LHCN-M2 (cell line): ENCODE results near the gene GRB7. TPM values are rescaled to one million over a fixed set of nuclear protein-coding genes. Genes with fewer than 3 reads are reported as not detected.

ENCODE experiments used
- DNase-seq: peaks from one replicate; pipeline ENCODE4 v3.0.0-alpha.2; 2012; ENCODE audit warnings: low read depth
- total RNA-seq: library from RNA; depleted of rRNA; stranded (reverse); fragments of >200 nt; gene quantifications from 2 replicates; pipeline ENCODE4 v1.2.3, GENCODE V29; 2014

Gene GRB7
- total RNA-seq, 1 experiment from 2014 or later, result 0.06 TPM

GRCh38 chr17:39769974-39770587 lies 32.3 kb downstream of the GRB7 start:
- DNase-seq, result peak; percentile 27

GRCh38 chr17:39772415-39772814 lies 34.7 kb downstream of the GRB7 start:
- DNase-seq, result no peak

DNA sequence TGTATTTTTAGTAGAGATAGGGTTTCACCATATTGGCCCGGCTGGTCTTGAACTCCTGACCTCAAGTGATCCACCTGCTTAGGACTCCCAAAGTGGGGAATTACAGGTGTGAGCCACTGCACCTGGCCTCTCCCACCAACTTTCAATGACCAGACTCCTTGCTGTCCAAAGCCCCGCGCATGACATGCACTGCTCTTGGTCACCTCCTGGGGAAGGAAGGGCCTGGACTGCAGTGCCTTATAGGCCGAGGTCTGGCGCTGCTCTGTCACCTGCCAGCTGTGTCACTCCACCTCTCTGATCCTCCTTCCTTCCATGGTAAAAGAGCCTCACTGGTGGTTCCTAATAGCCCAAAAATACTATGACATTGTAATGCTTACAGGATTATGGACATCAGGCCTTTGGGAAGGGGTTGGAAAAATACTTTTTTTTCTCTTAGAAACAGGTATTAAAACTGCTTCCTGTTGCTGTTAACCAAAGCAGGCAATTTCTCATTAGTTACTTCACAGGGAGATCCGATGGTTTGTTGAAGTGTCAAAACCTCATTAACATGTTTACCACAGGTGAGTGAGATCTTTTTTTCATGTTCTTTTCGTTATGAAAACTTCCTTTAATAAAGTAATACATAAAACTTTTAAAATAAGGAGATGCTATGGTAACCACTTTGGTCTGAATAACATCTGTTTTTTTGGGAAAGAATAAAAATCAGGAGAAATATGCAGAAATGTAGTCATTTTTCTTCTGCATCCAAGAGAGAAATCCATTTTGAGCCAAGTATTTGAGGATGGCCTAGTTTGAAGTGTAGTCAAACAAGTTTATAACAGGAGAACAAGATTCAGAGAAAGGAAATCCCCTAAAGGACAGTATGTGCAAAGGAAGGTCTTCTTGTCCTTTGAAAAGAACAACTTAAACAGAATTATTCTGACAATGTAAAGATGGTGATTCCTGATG lies 35.5 kb downstream of the GRB7 start:
- DNase-seq, result no peak

DNA sequence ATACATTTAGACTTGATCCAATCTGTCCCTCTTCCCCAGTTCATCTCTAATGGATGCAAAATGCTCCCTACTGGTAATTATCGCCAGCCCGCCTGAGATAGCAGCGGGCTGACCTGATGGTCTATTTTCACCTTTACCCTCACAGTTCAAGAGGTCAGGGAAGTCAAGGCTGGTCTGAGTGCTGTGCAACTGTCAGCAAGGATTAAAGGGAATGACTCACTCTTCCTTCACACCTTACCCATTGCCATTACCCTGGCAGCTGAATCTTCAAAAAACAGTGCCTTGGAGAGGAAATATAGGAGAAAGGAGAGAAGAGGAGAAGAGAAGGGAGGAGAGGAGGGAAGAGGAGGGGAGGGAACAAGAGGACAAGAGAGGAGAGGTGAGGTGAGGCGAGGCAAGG lies 36.3 kb downstream of the GRB7 start:
- no peak for DNase-seq

DNA sequence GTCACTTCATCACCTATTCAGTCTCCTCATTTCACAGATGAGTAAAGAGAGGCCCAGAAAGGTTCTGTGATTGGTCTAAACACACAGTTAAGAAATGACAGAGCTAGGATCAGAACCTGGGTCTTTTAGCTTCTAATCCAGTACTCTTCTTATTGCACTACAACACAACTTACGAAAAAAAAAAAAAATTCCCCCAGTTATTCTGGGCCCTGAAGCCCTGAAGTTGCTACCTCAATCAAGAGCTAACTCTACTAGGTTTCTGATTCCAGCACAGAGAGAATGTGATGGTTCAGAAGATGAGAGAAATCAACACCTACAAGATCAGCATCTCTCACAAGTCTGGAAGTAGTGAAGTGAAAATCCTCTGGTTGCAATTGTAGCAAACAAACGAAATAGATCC lies 37.3 kb downstream of the GRB7 start:
- no peak for DNase-seq

GRCh38 chr17:39776252-39776651 lies 38.5 kb downstream of the GRB7 start:
- DNase-seq, result no peak

DNA sequence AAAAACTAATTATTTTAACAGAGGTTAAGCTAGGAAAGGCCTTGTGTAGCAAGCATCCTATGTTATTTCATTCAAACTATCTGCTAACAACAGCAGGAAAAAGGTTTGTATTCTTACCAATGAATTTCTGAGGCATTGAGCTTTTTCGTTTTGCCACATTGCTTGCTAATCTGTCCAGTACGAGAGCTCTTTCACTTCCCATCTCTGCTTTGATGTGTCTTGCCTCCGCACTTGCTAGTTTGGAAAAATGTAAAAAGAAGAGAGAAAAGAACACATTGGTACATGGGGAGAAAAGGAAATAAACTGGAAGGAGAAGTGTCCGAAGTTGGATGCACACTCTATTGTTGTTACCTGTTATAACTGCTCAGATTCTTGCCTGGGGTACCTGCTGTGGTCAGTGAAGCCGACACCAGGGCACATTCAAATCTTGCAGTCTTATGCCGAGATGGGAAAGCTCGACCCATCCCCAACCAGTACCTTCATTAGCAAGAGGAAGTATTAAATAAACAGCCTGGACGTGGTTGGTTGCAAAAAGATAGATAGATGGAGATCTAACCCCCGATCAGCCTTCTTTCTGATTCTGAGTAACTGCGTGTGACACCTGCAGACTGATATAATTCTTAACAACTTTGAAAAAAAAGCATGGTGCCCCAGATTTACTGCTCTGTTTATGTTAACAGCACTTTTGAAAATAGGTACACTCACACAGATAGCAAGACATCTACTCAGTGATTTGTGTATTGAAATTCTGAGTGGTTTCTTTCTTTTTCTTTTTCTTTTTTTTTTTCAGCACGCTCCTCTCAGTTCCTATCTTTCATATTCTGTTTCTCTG lies 40.0 kb downstream of the GRB7 start:
- no peak for DNase-seq

GRCh38 chr17:39781031-39781860 lies 43.5 kb downstream of the GRB7 start:
- DNase-seq, result peak; percentile 2

- DNase-seq, result no peak
Measured at GRCh38 chr17:39781861-39782213, 44.1 kb downstream of the GRB7 start.

GRCh38 chr17:39782481-39782880 lies 44.7 kb downstream of the GRB7 start:
- DNase-seq, result no peak

DNA sequence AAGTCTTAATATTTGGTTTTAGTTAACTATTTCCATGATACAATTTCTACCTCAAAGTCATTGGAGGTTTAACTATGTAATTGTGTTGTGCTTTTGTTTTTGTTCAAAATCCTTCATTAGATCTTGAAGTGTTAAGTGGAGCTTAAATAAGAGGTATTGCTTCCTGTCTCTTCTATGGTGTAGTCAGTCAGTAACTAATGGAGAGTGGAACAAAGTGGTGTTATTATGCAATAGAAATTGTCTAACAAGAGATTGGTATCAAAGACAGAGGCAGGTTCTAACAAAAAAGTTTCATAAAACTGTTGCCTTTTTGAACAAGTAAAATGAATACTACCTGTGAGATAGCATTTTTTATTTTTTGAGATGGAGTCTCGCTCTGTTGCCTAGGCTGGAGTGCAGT lies 45.2 kb downstream of the GRB7 start:
- DNase-seq, result no peak

GRCh38 chr17:39787041-39787440 lies 49.3 kb downstream of the GRB7 start:
- DNase-seq, result no peak

- DNase-seq, result no peak
Measured at GRCh38 chr17:39787743-39788484, 50.2 kb downstream of the GRB7 start.

GRCh38 chr17:39791111-39791992 lies 53.6 kb downstream of the GRB7 start:
- DNase-seq, result no peak

GRCh38 chr17:39792526-39793221 lies 54.9 kb downstream of the GRB7 start:
- no peak for DNase-seq

- no peak for DNase-seq
Measured at GRCh38 chr17:39793301-39793872, 55.6 kb downstream of the GRB7 start.

DNA sequence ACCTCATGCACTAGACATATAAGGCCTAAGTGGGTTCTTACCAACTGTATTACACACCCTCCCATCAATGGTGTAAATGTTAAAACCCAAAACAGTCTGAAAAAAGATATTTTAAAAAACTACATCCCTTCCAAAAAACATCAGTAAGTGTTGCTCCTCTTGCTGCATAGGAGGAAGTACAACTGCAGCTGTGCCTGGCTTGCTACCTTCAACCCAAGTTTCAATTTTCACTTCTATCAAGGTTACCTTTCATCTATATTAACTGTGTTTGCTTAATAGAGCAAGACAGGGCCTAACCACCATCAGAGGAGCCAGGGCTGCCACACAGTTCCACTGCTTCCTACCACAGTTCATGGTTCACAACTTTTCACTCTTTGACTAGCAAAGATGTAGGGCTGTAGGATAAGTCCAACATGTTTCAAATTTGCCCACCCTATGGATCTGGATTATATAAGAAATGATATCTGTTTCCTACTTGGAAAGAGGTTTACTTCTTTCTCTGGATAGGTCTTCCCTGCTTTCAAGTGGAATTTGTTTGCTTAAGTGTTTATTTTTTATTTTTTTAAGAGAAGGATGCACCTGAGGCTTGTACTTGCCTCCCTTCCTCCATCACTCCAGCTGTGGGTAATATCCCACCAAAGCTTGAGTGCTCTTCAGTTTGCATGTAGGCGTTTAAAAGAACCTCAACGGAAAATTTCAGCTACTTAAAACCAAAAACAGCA lies 56.7 kb downstream of the GRB7 start:
- DNase-seq, result no peak
